Colonic mucosa (tissue), 4 donors: Measurements from ENCODE around the gene ASAP3. TPM values are rescaled to one million over a fixed set of nuclear protein-coding genes. Genes with fewer than 3 reads are reported as not detected.

Experiments
- DNase-seq: peaks from one replicate; pipeline ENCODE4 v3.0.0-alpha.2; 2020
- H3K27ac ChIP-seq: fragments of 200-600 bp; one replicate; pipeline ENCODE4 v1.8.0; 2021
- H3K27me3 ChIP-seq: fragments of 200-600 bp; one replicate; pipeline ENCODE4 v1.8.0; 2021
- H3K36me3 ChIP-seq: fragments of 200-600 bp; one replicate; pipeline ENCODE4 v1.8.0; 2021
- H3K4me1 ChIP-seq: fragments of 200-600 bp; one replicate; pipeline ENCODE4 v1.8.0; 2021; ENCODE audit warnings: mild to moderate bottlenecking
- H3K4me3 ChIP-seq: fragments of 200-600 bp; one replicate; pipeline ENCODE4 v1.8.0; 2021
- H3K9ac ChIP-seq, 2 donors: one replicate each; pipeline ENCODE4 v1.7.0; 2013; ENCODE audit warnings: control low read depth in 2 of 2, low read depth in 2 of 2, low read length in 2 of 2
- H3K9me3 ChIP-seq: fragments of 200-600 bp; one replicate; pipeline ENCODE4 v1.8.0; 2021
- CTCF ChIP-seq: fragments of 200-600 bp; IDR thresholded peaks from one replicate; pipeline ENCODE4 v1.8.0; 2022; ENCODE audit warnings: antibody characterized with exemption, mild to moderate bottlenecking
- intact Hi-C: fragments of 100-400 bp; cut with DNase I; formaldehyde crosslinking; loops from one replicate; pipeline ENCODE4 v1.14.1; 2022
- total RNA-seq, 2 donors: library from RNA; stranded (reverse); fragmentation: NEBNext Ultra II Directional in 1 of 2; extraction: Animal tissue kit (Norgen Biotek cat#: 25700) in 1 of 2; gene quantifications; one replicate each; pipeline ENCODE4 v1.2.1, GENCODE V29; 2021
- donor health status: healthy.
- donor health status: DM: no; HTN: no; CAD: no.
- donor health status: DM: no; HTN: no; CAD: no.

Gene ASAP3
- total RNA-seq, 2 donors from 2014 or later, result 22.9 to 27.3 TPM

DNA sequence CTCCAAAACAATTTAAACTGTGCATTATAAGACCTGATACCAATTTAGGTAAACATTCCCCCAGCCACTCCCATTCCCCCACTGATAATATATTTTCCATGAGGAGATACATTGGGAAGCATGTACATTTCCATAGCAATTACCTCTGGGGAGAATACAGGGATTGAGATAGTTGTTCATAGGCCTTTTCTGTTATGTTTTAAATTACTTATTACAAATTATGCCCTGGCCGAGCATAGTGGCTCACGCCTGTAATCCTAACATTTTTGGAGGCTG lies 4.4 kb downstream of the ASAP3 start:
- no peak overlapping the region for H3K27ac ChIP-seq
- H3K27me3 ChIP-seq, result no peaks in the 10 kb centered on the region
- no peak overlapping the region for H3K9ac ChIP-seq
- intact Hi-C loops, result no loop called here
- no peaks in the 10 kb centered on the region for H3K4me1 ChIP-seq
- no peak for TF ChIP-seq CTCF
- no peaks in the 10 kb centered on the region for H3K36me3 ChIP-seq
- H3K4me3 ChIP-seq, result no peak overlapping the region
- no peaks in the 10 kb centered on the region for H3K9me3 ChIP-seq
- no peak for DNase-seq

GRCh38 chr1:23478896-23479665 lies 4.9 kb downstream of the ASAP3 start:
- TF ChIP-seq CTCF, result no peak
- H3K27me3 ChIP-seq, result no peaks in the 10 kb centered on the region
- H3K4me3 ChIP-seq, result no peak overlapping the region
- intact Hi-C loops, result no loop called here
- peak; percentile 56 for DNase-seq
- no peaks in the 10 kb centered on the region for H3K36me3 ChIP-seq
- H3K9ac ChIP-seq, result no peak overlapping the region
- H3K9me3 ChIP-seq, result no peaks in the 10 kb centered on the region
- no peak overlapping the region for H3K27ac ChIP-seq
- H3K4me1 ChIP-seq, result no peaks in the 10 kb centered on the region

DNA sequence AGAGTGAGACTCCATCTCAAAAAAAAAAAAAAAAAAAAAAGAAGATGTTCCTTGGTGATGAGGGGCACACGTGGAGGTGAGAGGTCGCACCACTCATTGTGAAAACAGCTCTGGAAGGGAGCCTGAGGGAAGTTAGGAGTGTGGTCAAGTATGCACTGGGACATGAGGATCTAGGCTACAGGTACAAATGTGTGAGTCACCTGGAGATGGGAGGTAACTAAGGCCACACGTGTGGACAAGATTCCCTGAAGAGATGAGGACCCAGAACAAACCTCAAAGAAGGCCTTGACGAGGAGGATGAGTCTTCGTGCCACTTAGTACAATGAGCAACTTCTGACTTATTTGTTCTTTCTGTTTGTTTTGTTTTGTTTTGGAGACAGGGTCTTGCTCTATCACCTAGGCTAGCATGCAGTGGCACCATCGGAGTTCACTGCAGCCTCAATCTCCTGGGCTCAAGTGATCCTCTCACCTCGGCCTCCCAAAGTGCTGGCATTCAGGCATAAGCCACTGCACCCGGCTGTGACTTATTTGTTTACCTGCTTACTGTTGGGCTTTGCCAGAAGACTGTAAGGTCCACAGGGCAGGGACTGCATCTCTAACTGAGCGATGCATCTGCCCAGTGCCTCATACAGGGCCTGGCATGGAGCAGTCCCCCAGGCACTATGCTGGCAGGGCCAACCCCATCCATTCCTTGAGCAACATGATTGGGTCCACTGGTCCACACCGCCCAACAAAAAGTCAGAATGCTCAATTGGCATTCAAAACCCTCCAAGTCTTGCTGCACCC lies 6.4 kb downstream of the ASAP3 start:
- Histone ChIP-seq H3K9me3 (no peaks in the 10 kb centered on the region), H3K4me3 (no peak overlapping the region), H3K4me1 (no peaks in the 10 kb centered on the region), H3K36me3 (no peaks in the 10 kb centered on the region), H3K27ac (no peak overlapping the region), H3K9ac (no peak overlapping the region), H3K27me3 (no peaks in the 10 kb centered on the region)
- intact Hi-C loops, result no loop called here
- no peak for DNase-seq
- TF ChIP-seq CTCF, result no peak

DNA sequence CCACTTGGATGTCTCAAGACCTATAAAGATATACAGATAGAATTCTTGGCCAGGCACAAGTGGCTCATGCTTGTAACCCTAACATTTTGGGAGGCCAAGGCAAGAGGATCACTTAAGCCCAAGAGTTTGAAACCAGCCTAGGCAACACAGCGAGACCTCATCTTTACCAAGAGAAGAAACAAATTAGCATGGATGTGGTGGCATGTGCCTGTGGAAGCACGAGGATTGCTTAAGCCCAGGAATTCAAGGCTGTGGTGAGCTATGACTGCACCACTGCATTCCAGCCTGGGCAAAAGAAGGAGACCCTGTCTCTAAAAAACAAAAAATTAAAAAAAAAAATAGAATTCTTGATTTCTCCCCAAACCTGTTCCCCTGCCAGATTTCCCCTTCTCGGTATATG lies 8.3 kb downstream of the ASAP3 start:
- no peaks in the 10 kb centered on the region for H3K27me3 ChIP-seq
- no peaks in the 10 kb centered on the region for H3K36me3 ChIP-seq
- intact Hi-C loops, result no loop called here
- no peaks in the 10 kb centered on the region for H3K9me3 ChIP-seq
- no peak overlapping the region for H3K27ac ChIP-seq
- no peak overlapping the region for H3K4me3 ChIP-seq
- DNase-seq, result no peak
- H3K9ac ChIP-seq, result no peak overlapping the region
- TF ChIP-seq CTCF, result no peak
- H3K4me1 ChIP-seq, result no peaks in the 10 kb centered on the region

DNA sequence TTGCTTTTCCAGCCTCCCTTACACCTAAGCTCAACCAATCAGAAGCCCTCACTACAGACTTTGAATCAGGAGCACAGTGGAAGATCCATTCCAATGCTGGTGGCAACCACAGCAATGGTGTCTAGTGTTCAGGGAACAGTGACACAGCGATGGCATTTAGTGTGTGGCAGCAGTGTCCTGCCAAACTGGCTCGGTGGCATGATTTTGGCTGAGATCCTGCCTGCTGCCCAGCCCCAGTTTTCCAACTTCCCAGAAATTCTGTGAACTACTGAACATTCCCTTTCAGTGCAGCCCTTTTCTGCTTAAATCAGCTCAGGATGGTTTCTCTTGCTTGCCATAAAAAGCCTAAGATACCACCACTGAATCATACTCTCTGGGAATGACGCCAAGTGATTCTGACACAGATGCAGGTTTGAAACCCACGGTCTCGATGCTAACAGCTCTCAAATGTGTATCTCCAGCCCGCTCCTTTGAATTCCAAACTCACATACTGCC lies 8.8 kb downstream of the ASAP3 start:
- TF ChIP-seq CTCF, result no peak
- Histone ChIP-seq H3K27ac (no peak overlapping the region), H3K27me3 (no peaks in the 10 kb centered on the region), H3K4me3 (no peak overlapping the region), H3K4me1 (no peaks in the 10 kb centered on the region), H3K9me3 (no peaks in the 10 kb centered on the region), H3K9ac (no peak overlapping the region), H3K36me3 (no peaks in the 10 kb centered on the region)
- DNase-seq, result no peak
- intact Hi-C loops, result no loop called here
